GM23338 (cell line): ENCODE data around the gene SLC22A5. TPM values are rescaled to one million over a fixed set of nuclear protein-coding genes. Genes with fewer than 3 reads are reported as not detected.

ENCODE experiments used
- ATAC-seq: fragments of 200-7000 bp; cut with Tn5 transposase; 3 replicates; pipeline ENCODE4 v1.9.1; 2020
- DNase-seq: peaks from one replicate; pipeline ENCODE4 v3.0.0-alpha.2; 2015; ENCODE audit warnings: low spot score
- H2AFZ ChIP-seq: fragments of 200-600 bp; sonication (generic); 2 replicates; pipeline ENCODE4 v1.8.0; 2016; ENCODE audit warnings: antibody characterized with exemption, mild to moderate bottlenecking, moderate library complexity
- H3F3A ChIP-seq: fragments of 200-600 bp; sonication (generic); replicated peaks from 2 replicates; pipeline ENCODE4 v1.8.0; 2017; ENCODE audit warnings: antibody characterized with exemption, mixed run types, low read depth
- H3K27ac ChIP-seq: fragments of 200-600 bp; sonication (generic); 2 replicates; pipeline ENCODE4 v1.6.1; 2016; ENCODE audit warnings: low read depth
- H3K27me3 ChIP-seq: fragments of 200-600 bp; sonication (generic); 2 replicates; pipeline ENCODE4 v1.8.0; 2016; ENCODE audit warnings: mild to moderate bottlenecking, mixed run types, moderate library complexity; ENCODE audit not compliant: insufficient read depth
- H3K36me3 ChIP-seq: fragments of 200-600 bp; sonication (generic); 2 replicates; pipeline ENCODE4 v1.8.0; 2016; ENCODE audit warnings: mild to moderate bottlenecking; ENCODE audit not compliant: insufficient read depth
- H3K4me1 ChIP-seq: fragments of 200-600 bp; sonication (generic); 2 replicates; pipeline ENCODE4 v1.8.0; 2016; ENCODE audit warnings: mild to moderate bottlenecking, moderate library complexity; ENCODE audit not compliant: insufficient read depth
- H3K4me2 ChIP-seq: fragments of 200-600 bp; sonication (generic); 2 replicates; pipeline ENCODE4 v1.7.1; 2017; ENCODE audit warnings: mixed run types
- H3K4me3 ChIP-seq: fragments of 200-600 bp; sonication (generic); 2 replicates; pipeline ENCODE4 v1.6.1; 2016; ENCODE audit warnings: mixed run types
- H3K79me2 ChIP-seq: fragments of 200-600 bp; sonication (generic); replicated peaks from 2 replicates; pipeline ENCODE4 v1.8.0; 2017; ENCODE audit warnings: mild to moderate bottlenecking; ENCODE audit not compliant: insufficient read depth
- H3K9me2 ChIP-seq: fragments of 200-600 bp; sonication (generic); 2 replicates; pipeline ENCODE4 v1.8.0; 2017; ENCODE audit not compliant: insufficient read depth
- H4K20me1 ChIP-seq: fragments of 200-600 bp; sonication (generic); replicated peaks from 2 replicates; pipeline ENCODE4 v1.8.0; 2017; ENCODE audit warnings: mild to moderate bottlenecking; ENCODE audit not compliant: insufficient read depth
- H3K27ac Mint-ChIP-seq: 2 replicates; pipeline ENCODE4 v1.8.0; 2020; ENCODE audit warnings: inconsistent platforms, mild to moderate bottlenecking, moderate library complexity, mixed read lengths
- H3K27me3 Mint-ChIP-seq: 3 replicates; pipeline ENCODE4 v1.8.0; 2022; ENCODE audit warnings: low read depth, mild to moderate bottlenecking, moderate library complexity, mixed read lengths, inconsistent platforms; ENCODE audit not compliant: insufficient read depth, poor library complexity
- H3K36me3 Mint-ChIP-seq: 3 replicates; pipeline ENCODE4 v1.8.0; 2021; ENCODE audit warnings: low read depth, mild to moderate bottlenecking, inconsistent platforms, moderate library complexity, mixed read lengths
- H3K4me1 Mint-ChIP-seq: 3 replicates; pipeline ENCODE4 v1.8.0; 2020; ENCODE audit warnings: mild to moderate bottlenecking, inconsistent platforms, mixed read lengths
- H3K4me3 Mint-ChIP-seq: 3 replicates; pipeline ENCODE4 v1.8.0; 2021; ENCODE audit warnings: moderate library complexity, mild to moderate bottlenecking, inconsistent platforms, mixed read lengths
- H3K9me3 Mint-ChIP-seq: 3 replicates; pipeline ENCODE4 v1.8.0; 2020; ENCODE audit warnings: moderate library complexity, mild to moderate bottlenecking, inconsistent platforms, mixed read lengths
- ETS1 ChIP-seq: IDR thresholded peaks from 2 replicates; pipeline ENCODE4 v1.6.1; 2016; ENCODE audit warnings: antibody characterized with exemption
- EZH2 ChIP-seq: fragments of 200-600 bp; sonication (generic); IDR thresholded peaks from one replicate; pipeline ENCODE4 v1.8.0; 2017; ENCODE audit warnings: antibody characterized with exemption, mild to moderate bottlenecking, low read depth; ENCODE audit not compliant: unreplicated experiment
- EZH2phosphoT487 ChIP-seq: fragments of 200-600 bp; sonication (generic); IDR thresholded peaks from one replicate; pipeline ENCODE4 v1.8.1; 2018; ENCODE audit warnings: antibody characterized with exemption; ENCODE audit not compliant: unreplicated experiment
- POLR2AphosphoS5 ChIP-seq: IDR thresholded peaks from 2 replicates; pipeline ENCODE4 v1.6.1; 2016; ENCODE audit warnings: antibody characterized with exemption, low read depth
- REST ChIP-seq: IDR thresholded peaks from one replicate; pipeline ENCODE4 v1.6.1; 2018; ENCODE audit warnings: antibody characterized with exemption; ENCODE audit not compliant: unreplicated experiment
- ZNF114 ChIP-seq: fragments of 250-450 bp; sonication (Bioruptor Pico); IDR thresholded peaks from 2 replicates; pipeline ENCODE4 v1.5.0; 2020; ENCODE audit warnings: mild to moderate bottlenecking, moderate library complexity
- ZNF331 ChIP-seq: fragments of 250-450 bp; sonication (Bioruptor Pico); IDR thresholded peaks from 2 replicates; pipeline ENCODE4 v1.5.0; 2020; ENCODE audit warnings: low read depth, mild to moderate bottlenecking, moderate library complexity
- ZNF462 ChIP-seq: fragments of 250-450 bp; sonication (Bioruptor Pico); IDR thresholded peaks from 2 replicates; pipeline ENCODE4 v1.5.0; 2020; ENCODE audit warnings: mild to moderate bottlenecking, moderate library complexity
- long read RNA-seq: library from polyadenylated mRNA; unstranded; transcript quantifications from one replicate; pipeline ENCODE4 v2.0.0, GENCODE V29; 2020; ENCODE audit not compliant: unreplicated experiment
- polyA plus RNA-seq: library from polyadenylated mRNA; unstranded; fragments of >200 nt; fragmentation: Nextera tagmentation; extraction: Ambion mirVana; gene quantifications from 2 replicates; pipeline ENCODE4 v1.2.1, GENCODE V29; 2016
- total RNA-seq: library from RNA; depleted of rRNA; stranded (reverse); fragments of >200 nt; shearing (Covaris generic); gene quantifications from 2 replicates; pipeline ENCODE4 v1.2.3, GENCODE V29; 2014; rRNA removed

Gene SLC22A5
- total RNA-seq (2.4 and 4.8 TPM in 2 replicates), polyA plus RNA-seq (1.7 and 1.9 TPM in 2 replicates)
- long read RNA-seq, partial matches to known transcripts, result 0 of 7 reads
- long read RNA-seq, other reads (novel, unspliced or antisense), result 6 of 7 reads

- H3K4me3 ChIP-seq, result peak within 1 kb of the TSS; percentile 72
- peak within 1 kb of the TSS; percentile 94 for H2AFZ ChIP-seq
- Mint-ChIP-seq H3K4me3 (peak within 1 kb of the TSS; percentile 82), H3K27me3 (peaks cover 14% of the 10 kb centered on the region), H3K36me3 (no peaks in the 10 kb centered on the region), H3K4me1 (peaks cover 8% of the 10 kb centered on the region), H3K27ac (no peak within 1 kb of the TSS), H3K9me3 (no peaks in the 10 kb centered on the region)
- H3K4me2 ChIP-seq, result peak within 1 kb of the TSS; percentile 71
- no peaks in the 10 kb centered on the region; the same call in 1 of the 2 replicates for H3K4me1 ChIP-seq
- DNase-seq (peak; percentile 90), ATAC-seq (peak; percentile 93)
- H3K27me3 ChIP-seq, result peaks cover 22% of the 10 kb centered on the region
- H3K27ac ChIP-seq, result no peak within 1 kb of the TSS
- H4K20me1 ChIP-seq, result no peaks in the 10 kb centered on the region
- no peaks in the 10 kb centered on the region for H3K36me3 ChIP-seq
- H3F3A ChIP-seq, result no peaks in the 10 kb centered on the region
- H3K79me2 ChIP-seq, result no peaks in the 10 kb centered on the region
- no peaks in the 10 kb centered on the region for H3K9me2 ChIP-seq
- TF ChIP-seq POLR2AphosphoS5 (peak; percentile 61; the same call in 1 of the 2 replicates), ETS1 (no peak)
Measured at GRCh38 chr5:132369474-132370180, at the start of gene SLC22A5. SLC22A5 (plus strand) TSS chr5:132369710; CDS start chr5:132369973, 263 bp downstream.

GRCh38 chr5:132319975-132320374, 49.5 kb upstream of the SLC22A5 start:
- H3K4me1 ChIP-seq, result peaks cover 15% of the 10 kb centered on the region
- Mint-ChIP-seq H3K36me3 (no peaks in the 10 kb centered on the region), H3K4me3 (no peak overlapping the region), H3K27ac (no peak overlapping the region), H3K9me3 (no peaks in the 10 kb centered on the region), H3K27me3 (peaks cover 2% of the 10 kb centered on the region), H3K4me1 (peaks cover 24% of the 10 kb centered on the region)
- no peak overlapping the region for H3K27ac ChIP-seq
- H4K20me1 ChIP-seq, result no peaks in the 10 kb centered on the region
- DNase-seq (no peak), ATAC-seq (no peak)
- no peaks in the 10 kb centered on the region for H3K27me3 ChIP-seq
- H3K36me3 ChIP-seq, result no peaks in the 10 kb centered on the region
- no peaks in the 10 kb centered on the region for H3F3A ChIP-seq
- no peak overlapping the region for H2AFZ ChIP-seq
- no peak overlapping the region for H3K4me3 ChIP-seq
- H3K79me2 ChIP-seq, result no peaks in the 10 kb centered on the region
- H3K4me2 ChIP-seq, result no peak overlapping the region
- H3K9me2 ChIP-seq, result no peaks in the 10 kb centered on the region
- TF ChIP-seq EZH2, result no peak
- no peak for TF ChIP-seq EZH2phosphoT487
- TF ChIP-seq ETS1, result no peak
- no peak for TF ChIP-seq ZNF331 (CRISPR knock-in tag)
- TF ChIP-seq ZNF462 (CRISPR knock-in tag), result no peak
- no peak for TF ChIP-seq ZNF114
- no peak for TF ChIP-seq REST
